ENCODE results near the gene CECR2. TPM values are rescaled to one million over a fixed set of nuclear protein-coding genes. Genes with fewer than 3 reads are reported as not detected.
A peak's percentile ranks its signal among the peaks of the same experiment; 100 is the strongest.

CECR2 gene
- 0.24 and 0.63 TPM in 2 replicates for total RNA-seq
- long read RNA-seq: 0 reads

GRCh38 chr22:17369439-17370025 lies at the start of gene CECR2:
Gene CECR2 (plus strand): TSS chr22:17369460. CDS start chr22:17369784, 324 bp downstream.
- Mint-ChIP-seq H3K9me3 (ENCODE audit: unreplicated experiment) (no peaks in the 10 kb centered on the region), H3K4me1 (ENCODE audit: unreplicated experiment) (peaks cover 13% of the 10 kb centered on the region), H3K27ac (ENCODE audit: unreplicated experiment) (no peak within 1 kb of the TSS), H3K4me3 (ENCODE audit: unreplicated experiment) (peak within 1 kb of the TSS; percentile 55), H3K27me3 (ENCODE audit: unreplicated experiment) (peaks cover 61% of the 10 kb centered on the region), H3K36me3 (ENCODE audit: unreplicated experiment) (peaks cover 3% of the 10 kb centered on the region)
- no peak for TF ChIP-seq CTCF (IDR thresholded peaks at IDR 0.05)
- DNase-seq (ENCODE audit: extremely low spot score, unreplicated experiment): no peak

GRCh38 chr22:17319546-17319945 lies 49.7 kb upstream of the CECR2 start:
- Mint-ChIP-seq H3K36me3 (ENCODE audit: unreplicated experiment) (no peaks in the 10 kb centered on the region), H3K27me3 (ENCODE audit: unreplicated experiment) (no peaks in the 10 kb centered on the region), H3K9me3 (ENCODE audit: unreplicated experiment) (no peaks in the 10 kb centered on the region), H3K4me1 (ENCODE audit: unreplicated experiment) (no peaks in the 10 kb centered on the region), H3K27ac (ENCODE audit: unreplicated experiment) (no peak overlapping the region), H3K4me3 (ENCODE audit: unreplicated experiment) (no peak overlapping the region)
- TF ChIP-seq CTCF (IDR thresholded peaks at IDR 0.05): no peak
- no peak for DNase-seq (ENCODE audit: extremely low spot score, unreplicated experiment)

GRCh38 chr22:17322511-17322910 lies 46.7 kb upstream of the CECR2 start:
- Mint-ChIP-seq H3K27ac (ENCODE audit: unreplicated experiment) (no peak overlapping the region), H3K36me3 (ENCODE audit: unreplicated experiment) (no peaks in the 10 kb centered on the region), H3K4me3 (ENCODE audit: unreplicated experiment) (no peak overlapping the region), H3K27me3 (ENCODE audit: unreplicated experiment) (no peaks in the 10 kb centered on the region), H3K9me3 (ENCODE audit: unreplicated experiment) (no peaks in the 10 kb centered on the region), H3K4me1 (ENCODE audit: unreplicated experiment) (no peaks in the 10 kb centered on the region)
- DNase-seq (ENCODE audit: extremely low spot score, unreplicated experiment): no peak
- TF ChIP-seq CTCF (IDR thresholded peaks at IDR 0.05): no peak

- H3K4me3 Mint-ChIP-seq (ENCODE audit: unreplicated experiment): no peak overlapping the region
- no peak for DNase-seq (ENCODE audit: extremely low spot score, unreplicated experiment)
- H3K27me3 Mint-ChIP-seq (ENCODE audit: unreplicated experiment): peaks cover 3% of the 10 kb centered on the region
- H3K4me1 Mint-ChIP-seq (ENCODE audit: unreplicated experiment): no peaks in the 10 kb centered on the region
- H3K27ac Mint-ChIP-seq (ENCODE audit: unreplicated experiment): no peak overlapping the region
- no peaks in the 10 kb centered on the region for H3K9me3 Mint-ChIP-seq (ENCODE audit: unreplicated experiment)
- no peak for TF ChIP-seq CTCF (IDR thresholded peaks at IDR 0.05)
- H3K36me3 Mint-ChIP-seq (ENCODE audit: unreplicated experiment): no peaks in the 10 kb centered on the region
Measured at GRCh38 chr22:17331690-17332089, 37.6 kb upstream of the CECR2 start.

GRCh38 chr22:17332109-17332800 lies 37.0 kb upstream of the CECR2 start:
- no peak for DNase-seq (ENCODE audit: extremely low spot score, unreplicated experiment)
- Mint-ChIP-seq H3K4me3 (ENCODE audit: unreplicated experiment) (no peak overlapping the region), H3K27me3 (ENCODE audit: unreplicated experiment) (peaks cover 3% of the 10 kb centered on the region), H3K36me3 (ENCODE audit: unreplicated experiment) (no peaks in the 10 kb centered on the region), H3K9me3 (ENCODE audit: unreplicated experiment) (no peaks in the 10 kb centered on the region), H3K27ac (ENCODE audit: unreplicated experiment) (no peak overlapping the region), H3K4me1 (ENCODE audit: unreplicated experiment) (no peaks in the 10 kb centered on the region)
- TF ChIP-seq CTCF (IDR thresholded peaks at IDR 0.05): no peak
